GM08714 (cell line): ENCODE results near the gene C2CD4C.
"Not testable (repeated sequence)": the region's sequence is repeated elsewhere in the genome, so short reads cannot be mapped to it uniquely, and the experiment has no call there.

ENCODE experiments used
- H3K4me3 ChIP-seq: fragments of 200-500 bp; sonication (Bioruptor generic); 2 replicates; pipeline ENCODE4 v1.5.1; 2014; ENCODE audit warnings: mild to moderate bottlenecking, low read length, inconsistent platforms
- ZNF274 ChIP-seq: IDR thresholded peaks from 2 replicates; pipeline ENCODE4 v1.6.1; 2012; ENCODE audit warnings: mild to moderate bottlenecking, low read depth, low read length

The C2CD4C gene

GRCh38 chr19:368630-369024, 40.3 kb downstream of the C2CD4C start:
- H3K4me3 ChIP-seq, result no peak overlapping the region
- no peak for TF ChIP-seq ZNF274

GRCh38 chr19:367963-368629, 40.9 kb downstream of the C2CD4C start:
- no peak for TF ChIP-seq ZNF274
- no peak overlapping the region for H3K4me3 ChIP-seq

GRCh38 chr19:367561-367960, 41.4 kb downstream of the C2CD4C start:
- TF ChIP-seq ZNF274, result no peak
- no peak overlapping the region for H3K4me3 ChIP-seq

GRCh38 chr19:366951-367350, 42.0 kb downstream of the C2CD4C start:
- no peak overlapping the region for H3K4me3 ChIP-seq
- no peak for TF ChIP-seq ZNF274

- no peak for TF ChIP-seq ZNF274
- no peak overlapping the region for H3K4me3 ChIP-seq
Observed at GRCh38 chr19:366205-366783, 42.7 kb downstream of the C2CD4C start.

GRCh38 chr19:364496-365287, 44.3 kb downstream of the C2CD4C start:
- TF ChIP-seq ZNF274, result no peak
- H3K4me3 ChIP-seq, result no peak overlapping the region

GRCh38 chr19:362683-363082, 46.3 kb downstream of the C2CD4C start:
- TF ChIP-seq ZNF274, result no peak
- no peak overlapping the region for H3K4me3 ChIP-seq

- H3K4me3 ChIP-seq, result no peak overlapping the region
- no peak for TF ChIP-seq ZNF274
Observed at GRCh38 chr19:362154-362553, 46.8 kb downstream of the C2CD4C start.

- TF ChIP-seq ZNF274, result no peak
- no peak overlapping the region for H3K4me3 ChIP-seq
Observed at GRCh38 chr19:359653-359925, 49.4 kb downstream of the C2CD4C start.

GRCh38 chr19:355536-355935, 53.4 kb downstream of the C2CD4C start:
- H3K4me3 ChIP-seq, result not testable (repeated sequence)
